SK-N-MC (cell line): ENCODE measurements around the gene TMEM120B.

ENCODE experiments used
- EZH2 ChIP-seq: fragments of 200-600 bp; sonication (generic); IDR thresholded peaks from one replicate; pipeline ENCODE4 v1.6.1; 2017; ENCODE audit warnings: antibody characterized with exemption
- FOXP2 ChIP-seq: optimal IDR thresholded peaks from 2 replicates; pipeline ENCODE3; 2011; ENCODE audit warnings: mild to moderate bottlenecking, moderate library complexity; ENCODE audit not compliant: insufficient read depth; ENCODE audit errors: extremely low read length, control extremely low read depth
- POLR2AphosphoS5 ChIP-seq: IDR thresholded peaks from 2 replicates; pipeline ENCODE4 v1.6.1; 2012; ENCODE audit warnings: mild to moderate bottlenecking, low read depth, low read length, borderline replicate concordance

DNA sequence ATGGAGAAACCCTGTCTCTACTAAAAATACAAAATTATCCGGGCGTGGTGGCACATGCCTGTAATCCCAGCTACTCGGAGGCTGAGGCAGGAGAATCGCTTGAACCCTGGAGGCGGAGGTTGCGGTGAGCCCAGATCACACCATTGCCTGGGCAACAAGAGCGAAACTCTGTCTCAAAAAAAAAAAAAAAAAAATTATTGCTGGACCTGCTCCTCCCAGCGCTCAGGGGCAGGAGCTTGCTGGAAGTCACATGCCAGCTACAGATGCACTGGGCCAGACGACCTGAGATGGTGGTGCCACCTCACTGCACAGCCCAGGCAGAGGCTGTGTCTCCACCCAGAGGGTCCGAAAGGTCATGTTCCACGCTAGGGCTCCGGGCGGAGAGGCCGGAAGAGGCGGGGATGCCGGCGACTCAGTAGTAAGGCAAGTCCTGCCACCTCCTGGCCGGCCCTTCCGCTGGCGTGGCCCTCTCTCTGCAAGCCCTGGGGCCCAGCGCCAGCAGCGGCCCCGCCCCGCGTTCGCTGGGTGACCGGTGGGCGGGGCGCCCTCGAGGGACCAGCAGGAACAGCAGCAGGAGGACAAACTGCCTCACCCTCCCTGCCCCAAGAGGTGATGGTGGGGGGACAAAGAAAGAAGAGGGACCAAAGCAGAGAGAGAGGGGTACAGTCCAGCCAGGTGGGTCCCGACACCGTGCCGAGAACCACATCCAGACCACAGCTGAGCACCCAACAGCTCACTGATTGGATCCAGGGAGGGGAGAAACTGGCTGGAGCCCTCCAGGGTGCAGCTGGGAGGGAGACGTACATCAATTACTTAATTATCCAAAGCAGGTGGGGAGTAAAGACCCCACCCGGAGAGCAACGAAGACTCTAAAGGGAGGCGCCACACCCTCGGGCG lies 84.6 kb downstream of the TMEM120B start:
- TF ChIP-seq EZH2 (no peak), POLR2AphosphoS5 (no peak), FOXP2 (no peak)
